Subcutaneous adipose tissue (tissue), 4 donors: Measurements from ENCODE around the gene BTN3A1. TPM values are rescaled to one million over a fixed set of nuclear protein-coding genes. Genes with fewer than 3 reads are reported as not detected.

Experiments used
- CTCF ChIP-seq: fragments of 450-650 bp; IDR thresholded peaks from one replicate; pipeline ENCODE4 v1.5.1; 2016; ENCODE audit warnings: low read depth, mild to moderate bottlenecking, control low read depth, antibody characterized with exemption, moderate library complexity
- total RNA-seq, 4 donors: library from RNA; depleted of rRNA; stranded (reverse); fragments of >200 nt; gene quantifications; one replicate each; pipeline ENCODE4 v1.1.0, GENCODE V29; 2016

Gene BTN3A1
- total RNA-seq, 4 donors from 2014 or later = 9.6 to 25.2 (median 16.5) TPM

GRCh38 chr6:26372308-26373144 lies 29.5 kb upstream of the BTN3A1 start:
- TF ChIP-seq CTCF = no peak

- no peak for TF ChIP-seq CTCF
Observed at GRCh38 chr6:26375270-26375669, 26.8 kb upstream of the BTN3A1 start.

GRCh38 chr6:26377719-26378118 lies 24.4 kb upstream of the BTN3A1 start:
- TF ChIP-seq CTCF = no peak

- no peak for TF ChIP-seq CTCF
Observed at GRCh38 chr6:26379292-26379691, 22.8 kb upstream of the BTN3A1 start.

GRCh38 chr6:26379740-26380139 lies 22.3 kb upstream of the BTN3A1 start:
- no peak for TF ChIP-seq CTCF

GRCh38 chr6:26380256-26380655 lies 21.8 kb upstream of the BTN3A1 start:
- no peak for TF ChIP-seq CTCF

- TF ChIP-seq CTCF = no peak
Observed at GRCh38 chr6:26382121-26382520, 20.0 kb upstream of the BTN3A1 start.
